ENCODE measurements around the gene MAP1B.

DNA sequence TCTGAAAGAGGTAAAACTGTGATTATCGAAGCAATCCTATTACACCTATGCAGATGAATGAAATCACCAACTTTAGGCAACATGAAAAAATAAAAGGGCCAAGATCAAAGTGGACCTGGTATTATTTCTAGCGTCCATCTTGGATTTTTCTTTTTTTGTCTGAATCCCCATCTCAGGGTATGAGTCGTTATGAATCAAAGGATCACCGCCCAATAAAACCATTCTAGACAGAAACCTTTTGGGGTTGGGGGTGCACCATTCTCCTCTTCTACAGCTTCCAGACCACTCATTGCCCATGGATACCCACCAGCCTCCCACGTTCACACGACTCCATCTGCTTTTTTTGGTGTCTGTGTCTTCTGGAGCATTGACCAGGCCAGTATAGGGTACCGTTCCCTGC lies 33.4 kb downstream of the MAP1B start:
- TF ChIP-seq, protein P1, sequence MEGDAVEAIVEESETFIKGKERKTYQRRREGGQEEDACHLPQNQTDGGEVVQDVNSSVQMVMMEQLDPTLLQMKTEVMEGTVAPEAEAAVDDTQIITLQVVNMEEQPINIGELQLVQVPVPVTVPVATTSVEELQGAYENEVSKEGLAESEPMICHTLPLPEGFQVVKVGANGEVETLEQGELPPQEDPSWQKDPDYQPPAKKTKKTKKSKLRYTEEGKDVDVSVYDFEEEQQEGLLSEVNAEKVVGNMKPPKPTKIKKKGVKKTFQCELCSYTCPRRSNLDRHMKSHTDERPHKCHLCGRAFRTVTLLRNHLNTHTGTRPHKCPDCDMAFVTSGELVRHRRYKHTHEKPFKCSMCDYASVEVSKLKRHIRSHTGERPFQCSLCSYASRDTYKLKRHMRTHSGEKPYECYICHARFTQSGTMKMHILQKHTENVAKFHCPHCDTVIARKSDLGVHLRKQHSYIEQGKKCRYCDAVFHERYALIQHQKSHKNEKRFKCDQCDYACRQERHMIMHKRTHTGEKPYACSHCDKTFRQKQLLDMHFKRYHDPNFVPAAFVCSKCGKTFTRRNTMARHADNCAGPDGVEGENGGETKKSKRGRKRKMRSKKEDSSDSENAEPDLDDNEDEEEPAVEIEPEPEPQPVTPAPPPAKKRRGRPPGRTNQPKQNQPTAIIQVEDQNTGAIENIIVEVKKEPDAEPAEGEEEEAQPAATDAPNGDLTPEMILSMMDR (optimal IDR thresholded peaks at IDR 0.05 in 1 of 3, IDR thresholded peaks at IDR 0.05 in 1 of 3, conservative IDR thresholded peaks at IDR 0.05 in 1 of 3; ENCODE audit: extremely low read depth in 1 of 3, insufficient read depth in 2 of 3, low read length in 3 of 3), result no peak
- TF ChIP-seq EZH2 (IDR thresholded peaks at IDR 0.05; ENCODE audit: low read length), result no peak
